AG09309 (cell line): ENCODE data around the gene NDUFB3.

ENCODE experiments used
- DNase-seq: peaks from one replicate; pipeline ENCODE4 v3.0.0-alpha.2; 2010; ENCODE audit warnings: low read depth
- H3K4me3 ChIP-seq: 2 replicates; pipeline ENCODE4 v1.5.1; 2011; ENCODE audit warnings: mild to moderate bottlenecking, low read depth, low read length, moderate library complexity; ENCODE audit not compliant: control insufficient read depth
- TF ChIP-seq, protein P1 (sequence below): IDR thresholded peaks from 2 replicates; pipeline ENCODE4 v1.5.1; 2011; ENCODE audit warnings: mild to moderate bottlenecking, low read depth, low read length, inconsistent platforms; ENCODE audit not compliant: insufficient read depth, control insufficient read depth; ENCODE audit errors: missing control alignments

The NDUFB3 gene

DNA sequence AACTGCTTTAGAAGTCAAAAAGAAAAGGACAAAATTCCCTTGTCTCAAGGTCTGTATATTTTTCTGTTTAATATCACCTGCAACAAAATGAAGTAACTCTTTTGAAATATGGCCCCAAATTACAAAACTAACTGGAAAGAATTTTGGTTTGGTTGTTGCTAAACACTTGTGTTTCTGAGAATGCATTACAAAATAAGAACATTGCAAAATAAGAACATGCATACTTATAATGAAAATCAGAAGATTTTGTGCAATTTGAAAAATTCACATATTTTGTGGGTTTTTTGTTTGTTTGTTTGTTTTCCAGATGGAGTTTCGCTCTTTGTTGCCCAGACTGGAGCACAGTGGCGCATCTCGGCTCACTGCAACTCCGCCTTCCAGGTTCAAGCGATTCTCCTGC, 21.8 kb downstream of the NDUFB3 start:
- no peak for DNase-seq
- TF ChIP-seq, protein P1, sequence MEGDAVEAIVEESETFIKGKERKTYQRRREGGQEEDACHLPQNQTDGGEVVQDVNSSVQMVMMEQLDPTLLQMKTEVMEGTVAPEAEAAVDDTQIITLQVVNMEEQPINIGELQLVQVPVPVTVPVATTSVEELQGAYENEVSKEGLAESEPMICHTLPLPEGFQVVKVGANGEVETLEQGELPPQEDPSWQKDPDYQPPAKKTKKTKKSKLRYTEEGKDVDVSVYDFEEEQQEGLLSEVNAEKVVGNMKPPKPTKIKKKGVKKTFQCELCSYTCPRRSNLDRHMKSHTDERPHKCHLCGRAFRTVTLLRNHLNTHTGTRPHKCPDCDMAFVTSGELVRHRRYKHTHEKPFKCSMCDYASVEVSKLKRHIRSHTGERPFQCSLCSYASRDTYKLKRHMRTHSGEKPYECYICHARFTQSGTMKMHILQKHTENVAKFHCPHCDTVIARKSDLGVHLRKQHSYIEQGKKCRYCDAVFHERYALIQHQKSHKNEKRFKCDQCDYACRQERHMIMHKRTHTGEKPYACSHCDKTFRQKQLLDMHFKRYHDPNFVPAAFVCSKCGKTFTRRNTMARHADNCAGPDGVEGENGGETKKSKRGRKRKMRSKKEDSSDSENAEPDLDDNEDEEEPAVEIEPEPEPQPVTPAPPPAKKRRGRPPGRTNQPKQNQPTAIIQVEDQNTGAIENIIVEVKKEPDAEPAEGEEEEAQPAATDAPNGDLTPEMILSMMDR = no peak
- no peak overlapping the region for H3K4me3 ChIP-seq

- TF ChIP-seq, protein P1 = no peak
- no peak for DNase-seq
Observed at GRCh38 chr2:201100497-201100896, 28.7 kb downstream of the NDUFB3 start.

GRCh38 chr2:201105759-201106158, 34.0 kb downstream of the NDUFB3 start:
- TF ChIP-seq, protein P1 = no peak
- no peak overlapping the region for H3K4me3 ChIP-seq
- DNase-seq = no peak

More at GRCh38 chr2:201100497-201100896, 28.7 kb downstream of the NDUFB3 start:
- no peak overlapping the region for H3K4me3 ChIP-seq

GRCh38 chr2:201107624-201108023, 35.8 kb downstream of the NDUFB3 start:
- H3K4me3 ChIP-seq = no peak overlapping the region
- TF ChIP-seq, protein P1 = no peak
- no peak for DNase-seq

DNA sequence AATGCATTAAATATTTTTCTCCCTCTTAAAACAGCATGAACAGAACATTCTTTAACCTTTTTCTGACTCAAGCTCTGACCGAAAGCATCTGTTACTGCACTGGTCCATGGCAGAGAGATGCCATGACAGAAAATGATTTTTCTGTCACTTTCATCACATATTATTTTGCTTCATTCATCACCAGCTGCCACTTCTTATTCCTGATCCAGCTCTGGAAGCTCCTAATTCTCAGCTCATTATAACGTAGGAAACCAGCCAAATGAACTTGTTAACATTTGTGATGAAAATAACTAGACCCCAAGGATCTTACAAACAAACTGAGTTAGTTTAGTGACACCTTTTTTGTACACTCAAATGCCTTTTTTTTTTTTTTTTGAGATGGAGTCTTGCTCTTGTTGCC, 36.5 kb downstream of the NDUFB3 start:
- H3K4me3 ChIP-seq = no peak overlapping the region
- TF ChIP-seq, protein P1 = no peak
- no peak for DNase-seq

DNA sequence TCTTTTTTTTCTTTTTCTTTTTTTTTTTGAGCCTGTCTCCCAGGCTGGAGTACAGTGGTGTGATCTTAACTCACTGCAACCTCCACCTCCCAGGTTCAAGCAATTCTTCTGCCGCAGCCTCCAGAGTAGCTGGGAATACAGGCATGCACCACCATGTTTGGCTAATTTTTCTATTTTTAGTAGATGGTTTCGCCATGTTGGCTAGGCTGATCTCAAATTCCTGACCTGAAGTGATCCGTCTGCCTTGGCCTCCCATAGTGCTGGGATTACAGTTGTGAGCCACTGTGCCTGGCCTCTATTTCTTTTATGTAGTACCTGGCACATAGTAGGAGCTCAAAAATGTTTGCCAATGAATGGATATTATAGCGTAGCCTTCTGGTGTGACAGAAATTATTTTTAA, 37.4 kb downstream of the NDUFB3 start:
- H3K4me3 ChIP-seq = no peak overlapping the region
- DNase-seq = no peak
- TF ChIP-seq, protein P1 = no peak

DNA sequence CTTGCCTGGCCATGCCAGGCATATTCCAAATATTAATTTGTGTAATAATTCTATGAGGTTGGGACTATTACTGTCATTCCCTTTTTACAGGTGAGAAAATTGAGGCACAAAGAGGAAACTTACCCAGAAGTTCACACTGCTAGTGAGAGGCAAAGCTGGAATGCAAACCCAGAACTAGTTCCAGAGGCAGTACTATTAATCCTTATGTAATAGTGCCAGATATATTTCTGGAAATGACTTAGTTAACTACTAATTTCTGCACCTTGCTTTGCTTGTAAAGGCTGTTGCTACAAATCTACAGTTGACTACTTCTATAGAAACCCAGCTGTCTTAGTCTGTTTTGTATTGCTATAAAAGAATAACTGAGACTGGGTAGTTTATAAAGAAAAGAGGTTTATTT, 38.8 kb downstream of the NDUFB3 start:
- TF ChIP-seq, protein P1 = no peak
- H3K4me3 ChIP-seq = no peak overlapping the region
- DNase-seq = no peak
